Daoy (cell line): ENCODE data around the gene NAPEPLD. TPM values are rescaled to one million over a fixed set of nuclear protein-coding genes. Genes with fewer than 3 reads are reported as not detected.
"Not testable (repeated sequence)": the region's sequence is repeated elsewhere in the genome, so short reads cannot be mapped to it uniquely, and the experiment has no call there.

Experiments used
- DNase-seq: peaks from one replicate; pipeline ENCODE4 v3.0.0-alpha.2; 2015; ENCODE audit warnings: low read depth
- total RNA-seq: library from RNA; depleted of rRNA; stranded (reverse); fragments of >200 nt; shearing (Covaris generic); gene quantifications from 2 replicates; pipeline ENCODE4 v1.2.3, GENCODE V29; 2014; rRNA removed

Gene NAPEPLD
- total RNA-seq, 1 experiment from 2014 or later = 19.1 TPM

GRCh38 chr7:103068414-103069403 is 80.2 kb downstream of the NAPEPLD start:
- no peak for DNase-seq

- peak; percentile 79 for DNase-seq
Measured at GRCh38 chr7:103065667-103066066, 83.2 kb downstream of the NAPEPLD start.

- no peak for DNase-seq
Measured at GRCh38 chr7:103063895-103064294, 85.0 kb downstream of the NAPEPLD start.

GRCh38 chr7:103059471-103059870 is 89.4 kb downstream of the NAPEPLD start:
- no peak for DNase-seq

GRCh38 chr7:103058122-103058521 is 90.8 kb downstream of the NAPEPLD start:
- no peak for DNase-seq

- DNase-seq = not testable (repeated sequence)
Measured at GRCh38 chr7:103056006-103056405, 92.9 kb downstream of the NAPEPLD start.

- DNase-seq = no peak
Measured at GRCh38 chr7:103051519-103051918, 97.4 kb downstream of the NAPEPLD start.

Other genes with a start within 250 kb of the NAPEPLD start
- gene LRRC17, start 236.1 kb downstream of the NAPEPLD start, total RNA-seq = 88.4 and 107 TPM in 2 replicates
- 3.1 and 8.3 TPM in 2 replicates for gene FBXL13, start 74.3 kb downstream of the NAPEPLD start, total RNA-seq
- 75.2 and 96.0 TPM in 2 replicates for gene ARMC10, start 74.0 kb downstream of the NAPEPLD start, total RNA-seq
- gene PMPCB, start 148.3 kb upstream of the NAPEPLD start, total RNA-seq = 211 and 222 TPM in 2 replicates
- gene DNAJC2, start 195.7 kb upstream of the NAPEPLD start, total RNA-seq = 93.0 and 132 TPM in 2 replicates
- 992 and 1,238 TPM in 2 replicates for gene PSMC2, start 198.5 kb upstream of the NAPEPLD start, total RNA-seq